Vagina (tissue), 2 donors: ENCODE data around the gene KRTAP10-7. TPM values are rescaled to one million over a fixed set of nuclear protein-coding genes. Genes with fewer than 3 reads are reported as not detected.

Experiments used
- DNase-seq, 2 donors: peaks; one replicate each; pipeline ENCODE4 v3.0.0-alpha.2; 2017; ENCODE audit errors: extremely low spot score in 2 of 2
- H3K27ac ChIP-seq: fragments of 200-600 bp; sonication (generic); one replicate; pipeline ENCODE4 v1.5.1; 2019
- H3K27me3 ChIP-seq: fragments of 200-600 bp; sonication (generic); one replicate; pipeline ENCODE4 v1.5.1; 2019
- H3K36me3 ChIP-seq, 2 donors: fragments of 200-600 bp; sonication (generic); one replicate each; pipeline ENCODE4 v1.5.1; 2017 to 2019
- H3K4me1 ChIP-seq: fragments of 200-600 bp; sonication (generic); one replicate; pipeline ENCODE4 v1.5.1; 2019
- H3K4me3 ChIP-seq, 2 donors: fragments of 200-600 bp; sonication (generic); 1 replicate in 1 of 2; 2 replicates in 1 of 2; pipeline ENCODE4 v1.5.1; 2016 to 2019
- H3K9me3 ChIP-seq: fragments of 200-600 bp; sonication (generic); one replicate; pipeline ENCODE4 v1.5.1; 2019
- CTCF ChIP-seq, 3 experiments: fragments of 450-650 bp in 2 of 3; fragments of 200-600 bp in 1 of 3; sonication (generic) in 1 of 3; IDR thresholded peaks; one replicate each; pipeline ENCODE4 v1.5.1; 2017 to 2019; ENCODE audit warnings: antibody characterized with exemption in 3 of 3, mild to moderate bottlenecking in 2 of 3, moderate library complexity in 2 of 3
- POLR2A ChIP-seq, 2 donors: fragments of 450-650 bp; IDR thresholded peaks; one replicate each; pipeline ENCODE4 v1.6.1; 2017; ENCODE audit warnings: antibody characterized with exemption in 2 of 2, mild to moderate bottlenecking in 2 of 2, moderate library complexity in 2 of 2
- POLR2AphosphoS5 ChIP-seq, 2 donors: sonication (generic); formaldehyde crosslinking; IDR thresholded peaks; one replicate each; pipeline ENCODE4 v1.9.0; 2017; ENCODE audit warnings: antibody characterized with exemption in 2 of 2, mild to moderate bottlenecking in 2 of 2, low read depth in 1 of 2; ENCODE audit not compliant: insufficient read depth in 1 of 2
- intact Hi-C: fragments of 100-400 bp; cut with DNase I; formaldehyde crosslinking; loops from one replicate; pipeline ENCODE4 v1.15.1; 2023
- total RNA-seq: library from RNA; depleted of rRNA; stranded (reverse); fragments of >200 nt; gene quantifications from one replicate; pipeline ENCODE4 v1.2.3, GENCODE V29; 2016

KRTAP10-7 gene
- total RNA-seq, 1 donor from 2014 or later = not detected

GRCh38 chr21:44564099-44564498 is 36.3 kb upstream of the KRTAP10-7 start:
- DNase-seq = no peak

GRCh38 chr21:44564886-44565598 is 35.4 kb upstream of the KRTAP10-7 start:
- Histone ChIP-seq H3K4me1 (no peaks in the 10 kb centered on the region), H3K27me3 (no peaks in the 10 kb centered on the region), H3K4me3 (no peak overlapping the region), H3K27ac (no peak overlapping the region), H3K9me3 (no peaks in the 10 kb centered on the region), H3K36me3 (no peaks in the 10 kb centered on the region)
- intact Hi-C loops = no loop called here
- DNase-seq = no peak
- TF ChIP-seq POLR2A (IDR thresholded peaks at IDR 0.05) (no peak), POLR2AphosphoS5 (IDR thresholded peaks at IDR 0.05; ENCODE audit: insufficient read depth in 1 of 2, low read depth in 1 of 2) (no peak), CTCF (IDR thresholded peaks at IDR 0.05) (no peak)

More at GRCh38 chr21:44564099-44564498, 36.3 kb upstream of the KRTAP10-7 start:
- TF ChIP-seq POLR2AphosphoS5 (IDR thresholded peaks at IDR 0.05; ENCODE audit: insufficient read depth in 1 of 2, low read depth in 1 of 2) (no peak), CTCF (IDR thresholded peaks at IDR 0.05) (no peak), POLR2A (IDR thresholded peaks at IDR 0.05) (no peak)
- Histone ChIP-seq H3K27me3 (no peaks in the 10 kb centered on the region), H3K4me3 (no peak overlapping the region), H3K36me3 (no peaks in the 10 kb centered on the region), H3K27ac (no peak overlapping the region), H3K9me3 (no peaks in the 10 kb centered on the region), H3K4me1 (no peaks in the 10 kb centered on the region)
- intact Hi-C loops = no loop called here

GRCh38 chr21:44566403-44566802 is 34.0 kb upstream of the KRTAP10-7 start:
- H3K27me3 ChIP-seq = no peaks in the 10 kb centered on the region
- H3K36me3 ChIP-seq = no peaks in the 10 kb centered on the region
- H3K9me3 ChIP-seq = no peaks in the 10 kb centered on the region
- TF ChIP-seq POLR2AphosphoS5 (IDR thresholded peaks at IDR 0.05; ENCODE audit: insufficient read depth in 1 of 2, low read depth in 1 of 2) (no peak), CTCF (IDR thresholded peaks at IDR 0.05) (no peak), POLR2A (IDR thresholded peaks at IDR 0.05) (no peak)
- DNase-seq = no peak
- intact Hi-C loops = no loop called here
- H3K4me1 ChIP-seq = no peaks in the 10 kb centered on the region
- no peak overlapping the region for H3K27ac ChIP-seq
- no peak overlapping the region for H3K4me3 ChIP-seq

GRCh38 chr21:44567481-44568171 is 32.8 kb upstream of the KRTAP10-7 start:
- Histone ChIP-seq H3K27ac (no peak overlapping the region), H3K9me3 (no peaks in the 10 kb centered on the region), H3K36me3 (no peaks in the 10 kb centered on the region), H3K27me3 (no peaks in the 10 kb centered on the region), H3K4me1 (no peaks in the 10 kb centered on the region), H3K4me3 (no peak overlapping the region)
- peak; percentile 61 to 62 for DNase-seq
- intact Hi-C loops = no loop called here
- TF ChIP-seq CTCF (IDR thresholded peaks at IDR 0.05) = no peak
- TF ChIP-seq POLR2AphosphoS5 (IDR thresholded peaks at IDR 0.05; ENCODE audit: insufficient read depth in 1 of 2, low read depth in 1 of 2) = no peak
- TF ChIP-seq POLR2A (IDR thresholded peaks at IDR 0.05) = no peak

- peak in 1 of 2 donors; percentile 49 for DNase-seq
- H3K36me3 ChIP-seq = no peaks in the 10 kb centered on the region
- H3K4me3 ChIP-seq = no peak overlapping the region
- H3K9me3 ChIP-seq = no peaks in the 10 kb centered on the region
- no peak overlapping the region for H3K27ac ChIP-seq
- no peak for TF ChIP-seq POLR2AphosphoS5 (IDR thresholded peaks at IDR 0.05; ENCODE audit: insufficient read depth in 1 of 2, low read depth in 1 of 2)
- no peaks in the 10 kb centered on the region for H3K27me3 ChIP-seq
- intact Hi-C loops = no loop called here
- H3K4me1 ChIP-seq = no peaks in the 10 kb centered on the region
Observed at GRCh38 chr21:44568261-44568660, 32.1 kb upstream of the KRTAP10-7 start.
